DMS53 (cell line): ENCODE data around the gene TMBIM4.

ENCODE experiments used
- DNase-seq: peaks from one replicate; lab custom pipeline; 2025; lab: John Stamatoyannopoulos, UW

TMBIM4 gene

DNA sequence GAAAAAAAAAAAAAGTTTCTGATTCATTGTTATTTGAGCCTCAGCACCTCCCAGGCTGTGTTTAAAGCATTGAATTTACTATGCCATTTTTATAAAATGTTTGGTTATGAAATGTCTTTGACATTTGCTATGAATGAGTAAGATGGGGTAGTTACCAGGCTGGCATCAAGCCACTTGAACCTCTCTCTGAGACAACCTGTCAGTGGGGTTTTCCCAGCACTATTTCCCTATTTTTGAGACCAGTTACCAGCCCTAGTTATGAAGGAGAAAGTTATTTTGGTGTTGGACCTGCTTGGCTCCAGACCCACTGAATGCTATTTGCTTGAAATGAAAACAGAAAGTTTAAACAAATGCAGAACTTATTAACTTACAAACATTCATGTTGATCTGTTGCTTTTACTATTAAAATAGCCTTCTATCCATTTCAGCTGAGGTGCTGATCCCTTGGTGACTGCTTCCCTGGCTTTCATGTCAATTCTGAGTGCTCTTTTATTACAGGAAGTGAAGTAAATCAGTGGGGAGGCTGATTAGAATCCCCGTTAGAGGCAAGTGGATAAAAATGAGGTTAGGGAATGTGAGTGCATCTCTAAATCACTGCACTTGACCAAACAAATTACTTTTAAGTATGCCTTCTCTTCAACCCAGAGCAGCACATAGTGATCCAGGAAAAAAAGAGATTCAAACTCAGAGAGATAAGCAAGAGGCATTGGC lies 77.1 kb downstream of the TMBIM4 start:
- DNase-seq: peak; percentile 24

DNA sequence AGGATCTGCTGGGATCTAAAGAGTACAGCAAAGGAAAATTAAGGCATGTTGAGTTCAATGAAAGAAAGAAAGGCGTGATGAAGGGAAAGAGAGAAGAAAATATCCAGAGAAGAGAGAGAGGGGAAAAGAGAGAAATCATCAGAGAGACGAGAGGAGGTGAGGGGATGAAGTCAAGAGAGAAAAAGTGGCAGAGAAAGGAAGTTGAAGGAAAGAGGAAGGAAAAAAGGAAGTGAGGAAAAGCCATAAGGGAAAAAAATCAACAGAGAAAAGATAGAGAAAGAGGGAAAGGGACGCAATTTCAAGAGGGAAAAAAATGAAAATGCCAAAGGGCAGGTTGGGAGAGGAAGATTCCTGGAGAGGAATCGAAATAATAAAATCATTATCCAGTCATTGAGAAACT lies 79.6 kb downstream of the TMBIM4 start:
- no peak for DNase-seq

DNA sequence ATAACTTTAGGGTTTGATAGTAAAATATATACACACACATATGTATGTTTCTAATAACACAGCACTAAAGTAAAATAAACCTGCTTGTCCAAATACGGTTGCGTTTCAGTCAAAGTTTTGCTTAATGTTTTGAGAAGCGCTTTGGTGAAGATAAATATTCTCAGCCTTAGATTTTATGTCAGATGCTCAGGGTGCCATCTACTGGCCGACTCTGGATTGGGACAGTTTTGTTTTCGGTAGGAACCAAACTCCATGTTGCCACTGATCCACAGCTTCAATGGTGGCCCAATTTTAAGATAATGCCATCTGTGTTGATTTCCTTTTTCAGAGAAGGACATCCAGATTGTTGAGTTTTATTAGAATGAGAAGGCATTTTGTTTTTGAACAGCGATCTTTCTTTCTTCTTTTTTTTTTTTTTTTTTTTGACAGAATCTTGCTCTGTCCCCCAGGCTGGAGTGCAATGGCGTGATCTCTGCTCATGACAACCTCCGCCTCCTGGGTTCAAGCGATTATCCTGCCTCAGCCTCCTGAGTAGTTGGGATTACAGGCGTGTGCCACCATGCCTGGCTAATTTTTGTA lies 82.3 kb downstream of the TMBIM4 start:
- peak; percentile 79 for DNase-seq

DNA sequence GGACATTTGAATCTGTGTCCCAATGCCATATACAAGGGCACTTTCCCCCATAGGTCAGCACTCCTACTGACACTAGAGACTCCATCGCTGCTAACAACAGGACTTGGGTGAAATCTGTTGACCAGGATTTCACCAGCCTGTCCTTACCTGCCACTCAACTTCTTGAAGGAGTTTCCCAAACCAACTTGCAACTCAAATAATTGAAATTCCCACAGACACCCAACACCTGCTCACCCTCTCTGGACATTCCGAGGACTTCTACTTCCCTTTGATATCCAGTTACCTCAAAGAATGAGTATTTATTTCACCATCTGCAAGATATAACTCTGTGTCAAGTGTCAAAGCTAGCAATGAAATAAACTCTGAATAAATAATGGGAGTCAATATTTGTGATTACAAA lies 83.8 kb downstream of the TMBIM4 start:
- DNase-seq: peak; percentile 25
